IMR-90 (cell line): Measurements from ENCODE around the gene NEGR1.

Source experiments
- MAZ ChIP-seq: IDR thresholded peaks from 2 replicates; pipeline ENCODE4 v1.6.1; 2012; ENCODE audit warnings: low read depth, mild to moderate bottlenecking, low read length, improper control_type of control experiment, moderate library complexity, borderline replicate concordance
- POLR2A ChIP-seq: IDR thresholded peaks from 2 replicates; pipeline ENCODE4 v1.6.1; 2012; ENCODE audit warnings: mild to moderate bottlenecking, low read depth, low read length
- RCOR1 ChIP-seq: IDR thresholded peaks from 2 replicates; pipeline ENCODE4 v1.6.1; 2012; ENCODE audit warnings: mild to moderate bottlenecking, low read length, improper control_type of control experiment; ENCODE audit not compliant: insufficient replicate concordance
- TF ChIP-seq, protein P1 (sequence below): conservative IDR thresholded peaks from 2 replicates; pipeline ENCODE4 v1.5.1; 2012; ENCODE audit warnings: mild to moderate bottlenecking, low read depth, low read length, improper control_type of control experiment

GRCh38 chr1:71743862-71744261, 538.5 kb downstream of the NEGR1 start:
- TF ChIP-seq, protein P1, sequence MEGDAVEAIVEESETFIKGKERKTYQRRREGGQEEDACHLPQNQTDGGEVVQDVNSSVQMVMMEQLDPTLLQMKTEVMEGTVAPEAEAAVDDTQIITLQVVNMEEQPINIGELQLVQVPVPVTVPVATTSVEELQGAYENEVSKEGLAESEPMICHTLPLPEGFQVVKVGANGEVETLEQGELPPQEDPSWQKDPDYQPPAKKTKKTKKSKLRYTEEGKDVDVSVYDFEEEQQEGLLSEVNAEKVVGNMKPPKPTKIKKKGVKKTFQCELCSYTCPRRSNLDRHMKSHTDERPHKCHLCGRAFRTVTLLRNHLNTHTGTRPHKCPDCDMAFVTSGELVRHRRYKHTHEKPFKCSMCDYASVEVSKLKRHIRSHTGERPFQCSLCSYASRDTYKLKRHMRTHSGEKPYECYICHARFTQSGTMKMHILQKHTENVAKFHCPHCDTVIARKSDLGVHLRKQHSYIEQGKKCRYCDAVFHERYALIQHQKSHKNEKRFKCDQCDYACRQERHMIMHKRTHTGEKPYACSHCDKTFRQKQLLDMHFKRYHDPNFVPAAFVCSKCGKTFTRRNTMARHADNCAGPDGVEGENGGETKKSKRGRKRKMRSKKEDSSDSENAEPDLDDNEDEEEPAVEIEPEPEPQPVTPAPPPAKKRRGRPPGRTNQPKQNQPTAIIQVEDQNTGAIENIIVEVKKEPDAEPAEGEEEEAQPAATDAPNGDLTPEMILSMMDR, result no peak
- TF ChIP-seq POLR2A (no peak), MAZ (no peak), RCOR1 (no peak)
